NCI-H2107 (cell line): ENCODE measurements around the gene E2F1.

Experiments
- DNase-seq: peaks from one replicate; lab custom pipeline; 2025; lab: John Stamatoyannopoulos, UW

E2F1 gene

DNA sequence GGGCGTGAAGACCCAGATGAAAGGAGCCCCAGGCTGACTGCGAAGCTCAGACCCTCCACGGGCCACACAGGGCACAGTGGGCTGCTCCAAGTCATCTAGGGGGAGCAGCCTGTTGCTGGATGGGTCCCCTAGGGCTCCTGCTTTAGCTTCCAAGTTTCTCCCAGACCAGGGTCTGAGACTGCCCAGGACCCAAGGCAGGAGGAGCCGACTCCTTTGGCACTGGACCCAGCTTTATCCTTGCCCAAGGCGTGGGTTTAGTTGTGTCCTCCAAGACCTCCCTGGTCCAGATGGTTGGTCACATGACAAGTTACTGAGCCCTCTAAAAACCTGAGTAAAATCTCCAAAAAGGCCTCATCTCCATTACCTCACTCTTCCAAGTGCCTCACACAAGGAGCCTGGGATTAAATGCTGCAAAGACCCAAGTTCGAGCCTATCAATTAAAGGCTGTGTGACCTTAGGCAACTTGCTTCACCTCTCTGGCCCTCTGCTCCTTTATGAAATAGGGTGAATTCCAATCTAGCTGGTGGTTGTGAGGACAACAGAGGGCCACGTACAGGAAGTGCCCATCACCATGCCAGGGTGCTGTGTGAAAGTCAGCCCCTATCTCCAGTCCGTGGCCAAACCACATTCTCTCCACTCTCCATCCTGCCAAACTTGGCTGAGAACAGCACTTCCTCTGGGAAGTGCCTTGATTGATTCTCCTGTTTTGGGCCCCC, 14.5 kb downstream of the E2F1 start:
- DNase-seq: no peak

GRCh38 chr20:33670715-33671499, 15.3 kb downstream of the E2F1 start:
- DNase-seq: no peak

DNA sequence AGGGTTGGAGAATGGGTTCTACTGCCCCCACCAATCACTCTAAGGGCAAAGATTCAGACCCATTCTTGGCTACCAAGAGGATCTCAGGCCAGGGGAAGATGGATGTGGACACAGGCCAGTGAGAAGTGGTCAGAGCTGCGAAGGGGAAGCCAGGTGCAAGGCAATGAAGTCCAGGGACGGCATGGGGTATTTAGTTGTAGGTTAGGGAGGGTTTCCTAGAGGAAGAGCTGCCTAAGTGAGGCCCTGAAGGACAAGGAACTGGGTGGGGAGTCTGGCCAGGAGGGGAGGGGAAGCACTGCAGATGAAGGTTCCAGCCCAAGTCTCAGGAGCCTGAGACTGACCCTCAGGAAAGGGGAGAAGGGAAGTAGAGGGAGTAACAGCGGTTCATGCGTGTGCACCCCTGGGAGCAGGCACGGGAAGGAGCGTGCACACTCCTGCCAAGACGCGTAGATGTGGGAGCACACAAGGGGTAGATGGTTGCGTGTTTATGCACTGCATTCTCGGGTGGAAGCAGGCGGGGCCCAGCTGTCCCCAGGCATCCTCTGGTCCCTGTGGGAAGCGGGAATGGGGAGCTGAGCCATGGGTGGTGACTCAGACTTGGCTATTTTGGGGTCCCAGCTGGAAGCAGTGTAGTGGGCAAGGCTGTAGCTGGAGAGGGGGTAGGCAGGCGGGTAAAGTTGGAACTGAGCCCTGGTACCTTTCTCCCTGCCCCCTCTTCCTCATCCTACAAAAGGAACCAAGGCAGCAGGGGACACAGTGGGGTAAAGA, 16.1 kb downstream of the E2F1 start:
- no peak for DNase-seq

- no peak for DNase-seq
Measured at GRCh38 chr20:33669224-33669623, 17.0 kb downstream of the E2F1 start.

DNA sequence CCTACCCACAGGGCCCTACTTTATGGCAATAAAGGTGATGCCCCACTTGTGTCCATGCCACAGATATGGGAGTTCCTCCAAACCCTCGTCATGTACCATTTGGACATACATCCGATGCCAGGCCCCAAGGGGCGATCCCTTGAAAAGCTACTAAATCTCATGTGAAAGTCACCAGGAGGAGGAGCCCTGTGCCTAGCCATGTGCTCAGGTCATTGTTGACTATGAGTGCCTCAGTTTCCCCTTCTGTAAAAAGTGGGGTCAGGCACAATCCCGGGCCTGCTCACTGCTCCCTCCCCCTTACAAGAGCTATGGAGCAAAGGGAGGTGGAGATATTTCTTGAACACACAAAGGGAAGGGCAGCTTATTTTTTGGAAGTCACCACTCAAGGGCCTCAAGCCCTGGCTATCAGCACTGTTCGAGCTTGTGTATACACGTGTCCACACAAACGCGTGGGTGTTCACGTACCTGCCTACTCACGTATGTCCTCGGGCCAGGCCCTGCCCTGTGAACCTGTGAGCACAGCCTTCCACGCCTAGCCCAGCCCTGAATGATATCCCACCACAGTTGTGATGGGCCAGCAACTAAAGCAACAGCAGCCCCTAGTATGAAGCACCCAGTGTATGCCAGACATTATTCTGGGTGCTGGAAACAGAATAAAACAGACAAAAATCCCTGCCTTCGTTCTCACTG, 17.6 kb downstream of the E2F1 start:
- DNase-seq: no peak

GRCh38 chr20:33667676-33668465, 18.3 kb downstream of the E2F1 start:
- DNase-seq: peak; percentile 36

DNA sequence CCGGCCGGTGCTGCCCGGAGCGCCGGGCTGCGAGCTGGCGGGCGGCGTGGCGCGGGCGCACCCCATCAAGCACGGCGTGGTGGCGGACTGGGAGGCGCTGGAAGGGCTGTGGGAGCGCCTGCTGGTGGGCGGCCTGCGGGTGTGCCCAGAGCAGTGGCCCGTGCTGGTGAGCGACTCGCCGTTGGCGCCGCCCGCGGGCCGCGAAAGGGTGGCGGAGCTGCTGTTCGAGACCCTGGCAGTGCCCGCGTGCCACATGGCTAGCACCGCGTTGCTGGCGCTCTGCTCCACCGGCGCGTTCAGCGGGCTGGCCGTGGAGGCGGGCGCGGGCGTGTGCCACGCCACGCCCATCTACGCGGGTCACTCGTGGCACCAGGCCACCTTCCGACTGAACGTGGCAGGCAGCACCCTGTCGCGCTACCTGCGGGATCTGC, 18.9 kb downstream of the E2F1 start:
- no peak for DNase-seq

DNA sequence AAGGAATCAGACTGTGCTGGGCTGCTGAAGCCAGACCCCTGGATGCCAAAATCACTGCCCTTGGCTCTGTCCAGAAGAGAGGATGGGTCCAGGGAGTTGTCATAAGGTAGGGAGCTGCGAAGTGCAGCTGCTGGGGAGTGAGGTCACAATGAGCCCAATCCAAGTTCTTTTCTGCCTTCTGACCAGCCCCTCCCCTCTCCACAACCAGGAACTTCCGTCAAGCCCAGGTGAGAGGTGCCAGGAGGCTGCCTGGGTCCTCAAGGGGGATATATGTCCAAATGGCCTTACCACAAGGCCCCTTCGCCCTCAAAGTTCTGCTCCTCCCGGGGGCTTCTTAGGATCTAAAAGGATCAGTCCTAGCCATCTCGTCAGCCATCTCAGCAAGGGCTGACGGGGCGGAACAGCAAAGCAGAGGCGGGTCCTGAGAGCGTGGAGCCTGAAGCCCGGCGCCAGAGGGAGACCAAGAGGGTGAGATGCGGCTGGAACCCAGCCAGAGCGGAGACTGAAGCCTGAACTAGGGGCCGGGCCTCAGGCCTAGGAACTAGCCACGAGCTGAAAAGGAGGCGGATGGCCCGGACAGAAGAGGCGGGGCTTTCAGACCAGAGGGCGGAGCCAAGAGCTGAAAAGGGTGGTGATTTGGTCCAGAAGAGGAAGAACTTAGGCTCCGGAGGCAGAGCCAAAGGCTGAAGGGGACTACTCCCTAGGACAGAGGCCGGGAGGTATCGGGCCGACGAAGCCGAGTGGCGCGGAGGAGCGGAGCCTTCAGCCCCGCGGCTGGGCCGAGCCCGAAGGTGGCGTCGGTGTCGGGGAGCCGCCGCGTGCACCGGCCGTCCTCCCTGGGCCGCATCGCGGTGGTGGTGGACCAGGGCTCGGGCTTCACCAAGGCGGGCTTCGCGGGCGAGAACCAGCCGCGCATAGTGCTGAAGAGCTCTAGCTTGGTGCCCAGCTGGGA, 19.6 kb downstream of the E2F1 start, which contains the start of gene ACTL10:
Gene ACTL10 (plus strand): TSS at position 651 of the 952 bp plus-strand sequence. CDS start 555 bp downstream, outside the sequence.
- DNase-seq: peak; percentile 57

DNA sequence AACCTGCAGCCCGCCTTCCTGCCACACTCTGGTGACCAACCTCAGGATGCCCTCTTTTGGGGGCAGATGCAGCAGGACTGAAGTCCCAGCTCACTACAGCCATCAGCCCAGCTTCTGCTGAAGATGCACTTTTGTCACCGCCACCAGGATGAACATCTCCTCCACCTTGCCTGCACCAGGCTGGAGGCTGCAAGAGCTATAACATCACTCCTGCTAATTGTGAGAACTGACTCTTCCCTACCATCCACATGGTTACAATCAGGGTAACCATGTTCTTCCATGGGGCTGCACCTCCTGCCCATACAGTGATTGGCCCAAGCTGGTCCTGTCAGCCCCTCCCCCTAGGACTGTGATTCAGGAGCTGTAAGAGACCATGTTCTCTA, 21.4 kb downstream of the E2F1 start:
- no peak for DNase-seq

DNA sequence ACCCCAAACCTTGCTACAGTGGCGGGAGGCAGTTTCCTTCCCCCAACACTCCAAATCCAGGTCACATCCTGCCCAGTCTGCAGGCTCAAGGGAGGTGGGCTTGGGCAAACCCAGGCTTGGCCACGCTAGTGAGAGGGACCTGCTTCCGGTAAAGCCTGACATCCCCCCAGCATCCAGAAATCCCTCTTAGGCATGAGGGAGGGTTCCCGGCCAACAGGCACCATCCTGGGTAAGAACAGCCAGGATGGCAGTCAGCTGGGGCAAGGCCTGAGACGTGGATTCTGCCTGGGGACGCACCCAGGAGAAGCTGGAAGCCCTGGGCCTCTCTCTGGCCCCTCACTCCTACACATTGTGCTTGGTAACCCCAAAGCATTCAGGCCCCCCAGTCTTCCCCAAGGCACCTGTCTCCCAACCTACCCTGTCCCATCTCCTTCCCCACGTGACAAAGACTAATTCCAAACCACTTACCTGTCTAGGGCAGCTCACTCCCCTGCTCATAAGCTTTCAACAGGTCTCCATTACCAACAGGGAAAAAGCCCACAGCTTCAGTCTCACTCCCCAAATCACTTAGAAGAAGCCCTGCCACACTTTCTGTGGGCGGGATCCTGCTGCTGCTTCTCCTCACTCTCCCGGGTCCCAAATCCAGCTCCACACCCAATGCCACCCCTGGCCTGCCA, 22.0 kb downstream of the E2F1 start:
- DNase-seq: no peak

- DNase-seq: peak; percentile 30
Measured at GRCh38 chr20:33663161-33664084, 22.8 kb downstream of the E2F1 start.

DNA sequence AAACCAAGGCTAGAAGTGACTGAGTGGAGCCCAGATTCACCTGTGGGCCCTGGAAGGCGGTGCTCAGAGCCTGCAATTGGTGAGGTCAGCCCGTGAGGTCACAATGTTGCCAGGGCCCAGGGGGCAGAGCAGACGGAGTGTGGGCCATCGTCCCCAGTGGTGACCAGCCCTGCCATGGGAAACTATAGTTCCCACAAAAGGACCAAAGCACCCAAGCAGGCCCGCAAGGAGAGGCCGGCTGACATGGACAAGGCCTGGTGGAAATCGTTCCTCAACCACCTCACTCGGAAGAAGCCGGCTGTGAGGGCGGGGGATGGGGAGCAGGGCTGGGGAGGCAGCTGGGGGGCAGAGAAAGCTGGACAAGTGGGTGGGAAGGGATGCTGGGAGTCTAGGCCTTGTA, 24.0 kb downstream of the E2F1 start, which contains the start of gene C20orf144:
Gene C20orf144 (plus strand): TSS at position 156 of the 400 bp plus-strand sequence. CDS start 19 bp downstream, at position 175.
- DNase-seq: no peak

- DNase-seq: no peak
Measured at GRCh38 chr20:33660685-33661058, 25.5 kb downstream of the E2F1 start.

GRCh38 chr20:33660035-33660684, 26.0 kb downstream of the E2F1 start:
- no peak for DNase-seq

DNA sequence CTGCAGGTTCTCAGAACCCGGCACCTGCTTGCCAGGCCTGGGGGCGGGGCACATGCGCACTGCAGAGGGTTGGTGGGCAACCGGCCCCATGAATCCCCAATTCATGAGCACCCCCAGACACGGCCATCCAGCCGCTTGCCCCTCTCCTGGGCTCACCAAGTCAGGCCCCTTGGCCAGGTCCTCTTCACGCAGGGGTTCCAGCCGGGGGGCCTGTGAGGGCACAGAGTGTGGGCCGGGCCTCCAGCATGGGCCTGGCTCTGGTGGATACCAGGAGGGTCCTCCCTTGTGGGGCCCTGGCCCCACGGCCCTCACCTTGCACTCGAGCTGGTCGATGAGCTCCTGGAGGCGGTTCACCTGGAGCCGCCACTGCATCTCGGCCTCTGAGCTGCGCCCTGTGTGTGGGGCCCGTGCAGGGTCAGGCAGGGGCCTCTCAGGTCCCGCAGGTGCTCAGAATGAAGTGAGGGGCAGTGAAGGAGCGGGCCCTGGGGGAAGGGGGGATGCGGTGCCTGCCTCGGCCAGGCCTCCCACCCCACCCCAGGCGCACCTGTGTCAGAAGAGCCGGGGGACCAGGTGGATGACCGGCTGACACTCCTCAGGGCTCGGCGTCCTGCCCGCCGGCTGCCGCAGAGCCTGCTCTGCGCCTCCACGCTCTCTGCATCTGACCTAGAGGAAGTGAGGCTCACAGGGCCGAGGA, 26.7 kb downstream of the E2F1 start:
- DNase-seq: no peak

- no peak for DNase-seq
Measured at GRCh38 chr20:33658929-33659328, 27.3 kb downstream of the E2F1 start.

- DNase-seq: no peak
Measured at GRCh38 chr20:33658510-33658909, 27.7 kb downstream of the E2F1 start.
